GM21619 (cell line): ENCODE results near the gene FARP1.
A peak's percentile ranks its signal among the peaks of the same experiment; 100 is the strongest.

Experiments used
- ATAC-seq: cut with Tn5 transposase; IDR thresholded peaks from one replicate; pipeline ENCODE4 v1.9.1; 2021; ENCODE audit not compliant: unreplicated experiment

The FARP1 gene

GRCh38 chr13:98142380-98143156, at the start of gene FARP1:
TSS of gene FARP1 (plus strand) at chr13:98143094. CDS start at chr13:98213243, 70,149 bp downstream.
- peak; percentile 65 for ATAC-seq

GRCh38 chr13:98094678-98095266, 48.1 kb upstream of the FARP1 start:
- no peak for ATAC-seq

GRCh38 chr13:98096059-98096458, 46.8 kb upstream of the FARP1 start:
- ATAC-seq = no peak

GRCh38 chr13:98097749-98098148, 45.1 kb upstream of the FARP1 start:
- ATAC-seq = no peak

GRCh38 chr13:98098516-98098915, 44.4 kb upstream of the FARP1 start:
- ATAC-seq = no peak

GRCh38 chr13:98099627-98100026, 43.3 kb upstream of the FARP1 start:
- ATAC-seq = no peak

- ATAC-seq = no peak
Observed at GRCh38 chr13:98100481-98100880, 42.4 kb upstream of the FARP1 start.

GRCh38 chr13:98103531-98103930, 39.4 kb upstream of the FARP1 start:
- ATAC-seq = no peak

GRCh38 chr13:98103942-98104880, 38.7 kb upstream of the FARP1 start:
- no peak for ATAC-seq

- no peak for ATAC-seq
Observed at GRCh38 chr13:98105929-98106336, 37.0 kb upstream of the FARP1 start.

- no peak for ATAC-seq
Observed at GRCh38 chr13:98108341-98108740, 34.6 kb upstream of the FARP1 start.

GRCh38 chr13:98109226-98109853, 33.6 kb upstream of the FARP1 start:
- no peak for ATAC-seq

- no peak for ATAC-seq
Observed at GRCh38 chr13:98110749-98111148, 32.1 kb upstream of the FARP1 start.

- ATAC-seq = no peak
Observed at GRCh38 chr13:98111168-98112098, 31.5 kb upstream of the FARP1 start.

- ATAC-seq = no peak
Observed at GRCh38 chr13:98112456-98112855, 30.4 kb upstream of the FARP1 start.

- ATAC-seq = no peak
Observed at GRCh38 chr13:98118865-98119264, 24.0 kb upstream of the FARP1 start.

- ATAC-seq = no peak
Observed at GRCh38 chr13:98123176-98123575, 19.7 kb upstream of the FARP1 start.

- no peak for ATAC-seq
Observed at GRCh38 chr13:98129059-98129746, 13.7 kb upstream of the FARP1 start.

- peak; percentile 92 for ATAC-seq
Observed at GRCh38 chr13:98133946-98134345, 8.9 kb upstream of the FARP1 start.
